Measurements from ENCODE around the gene BRD2. TPM values are rescaled to one million over a fixed set of nuclear protein-coding genes. Genes with fewer than 3 reads are reported as not detected.

BRD2 gene
- total RNA-seq, 1 experiment from 2014 or later: 252 TPM

DNA sequence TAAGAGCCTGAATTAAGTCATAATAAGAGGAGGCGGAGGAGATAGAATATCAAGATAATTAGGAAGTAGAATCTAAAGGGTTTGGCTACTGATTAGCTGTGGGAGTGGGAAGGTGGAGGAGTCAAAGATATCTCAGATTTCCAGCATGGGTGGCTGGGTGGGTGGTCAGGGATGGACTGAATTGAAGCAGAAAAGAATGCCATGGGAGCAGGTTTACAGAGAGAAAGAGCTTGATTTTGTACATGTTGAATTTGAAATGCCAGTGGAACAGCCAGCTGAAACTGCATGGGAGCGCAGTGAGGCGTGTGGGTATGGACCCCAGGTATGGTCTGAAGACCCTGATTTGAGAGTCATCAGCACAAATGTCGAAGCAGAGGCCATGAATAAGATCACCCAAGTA is 14.1 kb upstream of the BRD2 start:
- Histone ChIP-seq H3K4ac (ENCODE audit: low read depth, low read length) (no peak overlapping the region), H2BK5ac (ENCODE audit: insufficient read length, low read length) (no peak overlapping the region), H4K20me1 (ENCODE audit: control insufficient read depth, insufficient read depth, insufficient read length) (no peaks in the 10 kb centered on the region), H3K9ac (ENCODE audit: extremely low read depth, insufficient read length, low read length) (no peak overlapping the region), H3K23me2 (ENCODE audit: insufficient read length, low read depth, low read length, poor library complexity, severe bottlenecking) (no peaks in the 10 kb centered on the region), H2AFZ (ENCODE audit: low read length) (no peak overlapping the region), H3K4me2 (ENCODE audit: insufficient read depth, insufficient read length, low read length) (no peak overlapping the region), H3K23ac (ENCODE audit: insufficient read length, low read depth, low read length) (no peak overlapping the region), H3K27ac (ENCODE audit: insufficient read length, low read depth, low read length) (no peak overlapping the region), H2BK20ac (ENCODE audit: low read depth, low read length, poor library complexity, severe bottlenecking) (no peak overlapping the region), H4K8ac (replicated peaks; ENCODE audit: insufficient read length, low read depth, low read length) (no peak overlapping the region), H3K79me1 (ENCODE audit: insufficient read depth, low read depth, low read length, poor library complexity, severe bottlenecking) (no peaks in the 10 kb centered on the region), H2AK5ac (ENCODE audit: insufficient read length, low read length) (no peak overlapping the region), H3K9me3 (ENCODE audit: control insufficient read depth, low read depth, low read length) (no peaks in the 10 kb centered on the region), H2BK15ac (ENCODE audit: low read depth, low read length) (no peak overlapping the region), H3K79me2 (ENCODE audit: insufficient read depth, low read length) (no peaks in the 10 kb centered on the region), H3K18ac (ENCODE audit: insufficient read length, low read depth, low read length) (no peak overlapping the region), H2BK120ac (ENCODE audit: low read depth, low read length, poor library complexity, severe bottlenecking) (no peak overlapping the region), H2BK12ac (ENCODE audit: insufficient read length, low read depth, low read length) (no peak overlapping the region), H3K27me3 (ENCODE audit: insufficient read depth, low read length) (no peaks in the 10 kb centered on the region; the same call in 1 of the 2 replicates), H4K91ac (ENCODE audit: insufficient read length, low read depth, low read length) (no peak overlapping the region), H3K4me1 (ENCODE audit: insufficient read depth, low read length) (peaks cover 3% of the 10 kb centered on the region; the same call in 1 of the 2 replicates), H3T11ph (ENCODE audit: low read length) (no peak overlapping the region), H3K14ac (ENCODE audit: insufficient read depth, low read length) (no peak overlapping the region), H3K56ac (ENCODE audit: insufficient read length, low read depth, low read length) (no peak overlapping the region), H4K5ac (ENCODE audit: insufficient read length, low read depth, low read length) (no peak overlapping the region)
- H3K27ac Mint-ChIP-seq: peak overlapping the region in 1 of 3 experiments; percentile 2; a peak in 1 of 7 replicates
- no peak overlapping the region for H3K4me3 Mint-ChIP-seq
- TF ChIP-seq, protein P1, sequence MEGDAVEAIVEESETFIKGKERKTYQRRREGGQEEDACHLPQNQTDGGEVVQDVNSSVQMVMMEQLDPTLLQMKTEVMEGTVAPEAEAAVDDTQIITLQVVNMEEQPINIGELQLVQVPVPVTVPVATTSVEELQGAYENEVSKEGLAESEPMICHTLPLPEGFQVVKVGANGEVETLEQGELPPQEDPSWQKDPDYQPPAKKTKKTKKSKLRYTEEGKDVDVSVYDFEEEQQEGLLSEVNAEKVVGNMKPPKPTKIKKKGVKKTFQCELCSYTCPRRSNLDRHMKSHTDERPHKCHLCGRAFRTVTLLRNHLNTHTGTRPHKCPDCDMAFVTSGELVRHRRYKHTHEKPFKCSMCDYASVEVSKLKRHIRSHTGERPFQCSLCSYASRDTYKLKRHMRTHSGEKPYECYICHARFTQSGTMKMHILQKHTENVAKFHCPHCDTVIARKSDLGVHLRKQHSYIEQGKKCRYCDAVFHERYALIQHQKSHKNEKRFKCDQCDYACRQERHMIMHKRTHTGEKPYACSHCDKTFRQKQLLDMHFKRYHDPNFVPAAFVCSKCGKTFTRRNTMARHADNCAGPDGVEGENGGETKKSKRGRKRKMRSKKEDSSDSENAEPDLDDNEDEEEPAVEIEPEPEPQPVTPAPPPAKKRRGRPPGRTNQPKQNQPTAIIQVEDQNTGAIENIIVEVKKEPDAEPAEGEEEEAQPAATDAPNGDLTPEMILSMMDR (conservative IDR thresholded peaks at IDR 0.05): no peak
- no peak for DNase-seq
- no peaks in the 10 kb centered on the region for H3K9me3 Mint-ChIP-seq
- H3K36me3 Mint-ChIP-seq (ENCODE audit: insufficient read depth in 1 of 3, low read depth in 3 of 3): no peaks in the 10 kb centered on the region
- WGBS (ENCODE audit: extremely low coverage, insufficient read length, low lambda C conversion rate): no CpG with 5 or more reads among the region's 4 CpGs
- H3K4me1 Mint-ChIP-seq: peaks cover 16 to 18% of the 10 kb centered on the region in 2 experiments
- H3K27me3 Mint-ChIP-seq (ENCODE audit: low read depth): no peaks in the 10 kb centered on the region
